Stimulated activated CD8-positive, alpha-beta memory T cell treated with anti-CD3 and anti-CD28 coated beads, Interleukin-7, amount 100 ng/mL, for 48 hours (primary cell): ENCODE measurements around the gene IGLL1.
"Not testable (repeated sequence)": the region's sequence is repeated elsewhere in the genome, so short reads cannot be mapped to it uniquely, and the experiment has no call there.

ENCODE experiments used
- DNase-seq, 2 donors: peaks; one replicate each; pipeline ENCODE4 v3.0.0-alpha.2; 2020; ENCODE audit warnings: low read depth in 1 of 2; ENCODE audit errors: extremely low read depth in 1 of 2

IGLL1 gene

DNA sequence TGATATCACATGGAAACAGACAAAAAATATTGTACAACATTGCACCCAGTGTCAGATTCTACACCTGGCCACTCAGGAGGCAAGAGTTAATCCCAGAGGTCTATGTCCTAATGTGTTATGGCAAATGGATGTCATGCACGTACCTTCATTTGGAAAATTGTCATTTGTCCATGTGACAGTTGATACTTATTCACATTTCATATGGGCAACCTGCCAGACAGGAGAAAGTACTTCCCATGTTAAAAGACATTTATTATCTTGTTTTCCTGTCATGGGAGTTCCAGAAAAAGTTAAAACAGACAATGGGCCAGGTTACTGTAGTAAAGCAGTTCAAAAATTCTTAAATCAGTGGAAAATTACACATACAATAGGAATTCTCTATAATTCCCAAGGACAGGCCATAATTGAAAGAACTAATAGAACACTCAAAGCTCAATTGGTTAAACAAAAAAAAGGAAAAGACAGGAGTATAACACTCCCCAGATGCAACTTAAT lies 36.5 kb downstream of the IGLL1 start:
- DNase-seq: not testable (repeated sequence)

DNA sequence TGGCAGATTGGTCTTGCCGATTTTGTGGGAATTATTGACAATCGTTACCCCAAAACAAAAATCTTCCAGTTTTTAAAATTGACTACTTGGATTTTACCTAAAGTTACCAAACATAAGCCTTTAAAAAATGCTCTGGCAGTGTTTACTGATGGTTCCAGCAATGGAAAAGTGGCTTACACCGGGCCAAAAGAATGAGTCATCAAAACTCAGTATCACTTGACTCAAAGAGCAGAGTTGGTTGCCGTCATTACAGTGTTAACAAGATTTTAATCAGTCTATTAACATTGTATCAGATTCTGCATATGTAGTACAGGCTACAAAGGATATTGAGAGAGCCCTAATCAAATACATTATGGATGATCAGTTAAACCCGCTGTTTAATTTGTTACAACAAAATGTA lies 37.2 kb downstream of the IGLL1 start:
- DNase-seq: no peak

DNA sequence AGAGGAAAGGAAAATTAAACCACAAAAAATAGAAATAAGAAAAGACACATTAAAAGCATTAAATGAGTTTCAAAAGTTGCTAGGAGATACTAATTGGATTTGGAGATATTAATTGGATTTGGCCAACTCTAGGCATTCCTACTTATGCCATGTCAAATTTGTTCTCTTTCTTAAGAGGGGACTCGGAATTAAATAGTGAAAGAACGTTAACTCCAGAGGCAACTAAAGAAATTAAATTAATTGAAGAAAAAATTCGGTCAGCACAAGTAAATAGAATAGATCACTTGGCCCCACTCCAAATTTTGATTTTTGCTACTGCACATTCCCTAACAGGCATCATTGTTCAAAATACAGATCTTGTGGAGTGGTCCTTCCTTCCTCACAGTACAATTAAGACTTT lies 37.7 kb downstream of the IGLL1 start:
- not testable (repeated sequence) for DNase-seq

DNA sequence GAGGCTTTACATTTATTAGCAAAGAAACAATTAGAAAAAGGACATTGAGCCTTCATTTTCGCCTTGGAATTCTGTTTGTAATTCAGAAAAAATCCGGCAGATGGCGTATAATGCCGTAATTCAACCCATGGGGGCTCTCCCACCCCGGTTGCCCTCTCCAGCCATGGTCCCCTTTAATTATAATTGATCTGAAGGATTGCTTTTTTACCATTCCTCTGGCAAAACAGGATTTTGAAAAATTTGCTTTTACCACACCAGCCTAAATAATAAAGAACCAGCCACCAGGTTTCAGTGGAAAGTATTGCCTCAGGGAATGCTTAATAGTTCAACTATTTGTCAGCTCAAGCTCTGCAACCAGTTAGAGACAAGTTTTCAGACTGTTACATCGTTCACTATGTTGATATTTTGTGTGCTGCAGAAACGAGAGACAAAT lies 38.2 kb downstream of the IGLL1 start:
- not testable (repeated sequence) for DNase-seq

DNA sequence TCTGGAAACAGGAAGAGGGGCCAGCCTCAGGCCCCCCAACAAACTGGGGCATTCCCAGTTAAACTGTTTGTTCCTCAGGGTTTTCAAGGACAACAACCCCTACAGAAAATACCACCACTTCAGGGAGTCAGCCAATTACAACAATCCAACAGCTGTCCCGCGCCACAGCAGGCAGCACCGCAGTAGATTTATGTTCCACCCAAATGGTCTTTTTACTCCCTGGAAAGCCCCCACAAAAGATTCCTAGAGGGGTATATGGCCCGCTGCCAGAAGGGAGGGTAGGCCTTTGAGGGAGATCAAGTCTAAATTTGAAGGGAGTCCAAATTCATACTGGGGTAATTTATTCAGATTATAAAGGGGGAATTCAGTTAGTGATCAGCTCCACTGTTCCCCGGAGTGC lies 39.3 kb downstream of the IGLL1 start:
- not testable (repeated sequence) for DNase-seq

DNA sequence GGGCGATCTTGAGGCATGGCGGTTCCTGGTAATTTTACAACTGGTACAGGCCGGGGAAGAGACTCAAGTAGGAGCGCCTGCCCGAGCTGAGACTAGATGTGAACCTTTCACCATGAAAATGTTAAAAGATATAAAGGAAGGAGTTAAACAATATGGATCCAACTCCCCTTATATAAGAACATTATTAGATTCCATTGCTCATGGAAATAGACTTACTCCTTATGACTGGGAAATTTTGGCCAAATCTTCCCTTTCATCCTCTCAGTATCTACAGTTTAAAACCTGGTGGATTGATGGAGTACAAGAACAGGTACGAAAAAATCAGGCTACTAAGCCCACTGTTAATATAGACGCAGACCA lies 40.3 kb downstream of the IGLL1 start:
- not testable (repeated sequence) for DNase-seq

DNA sequence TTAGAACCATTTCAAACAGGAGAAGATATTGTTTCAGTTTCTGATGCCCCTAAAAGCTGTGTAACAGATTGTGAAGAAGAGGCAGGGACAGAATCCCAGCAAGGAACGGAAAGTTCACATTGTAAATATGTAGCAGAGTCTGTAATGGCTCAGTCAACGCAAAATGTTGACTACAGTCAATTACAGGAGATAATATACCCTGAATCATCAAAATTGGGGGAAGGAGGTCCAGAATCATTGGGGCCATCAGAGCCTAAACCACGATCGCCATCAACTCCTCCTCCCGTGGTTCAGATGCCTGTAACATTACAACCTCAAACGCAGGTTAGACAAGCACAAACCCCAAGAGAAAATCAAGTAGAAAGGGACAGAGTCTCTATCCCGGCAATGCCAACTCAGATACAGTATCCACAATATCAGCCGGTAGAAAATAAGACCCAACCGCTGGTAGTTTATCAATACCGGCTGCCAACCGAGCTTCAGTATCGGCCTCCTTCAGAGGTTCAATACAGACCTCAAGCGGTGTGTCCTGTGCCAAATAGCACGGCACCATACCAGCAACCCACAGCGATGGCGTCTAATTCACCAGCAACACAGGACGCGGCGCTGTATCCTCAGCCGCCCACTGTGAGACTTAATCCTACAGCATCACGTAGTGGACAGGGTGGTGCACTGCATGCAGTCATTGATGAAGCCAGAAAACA lies 40.8 kb downstream of the IGLL1 start:
- peak; percentile 43 to 66 for DNase-seq

DNA sequence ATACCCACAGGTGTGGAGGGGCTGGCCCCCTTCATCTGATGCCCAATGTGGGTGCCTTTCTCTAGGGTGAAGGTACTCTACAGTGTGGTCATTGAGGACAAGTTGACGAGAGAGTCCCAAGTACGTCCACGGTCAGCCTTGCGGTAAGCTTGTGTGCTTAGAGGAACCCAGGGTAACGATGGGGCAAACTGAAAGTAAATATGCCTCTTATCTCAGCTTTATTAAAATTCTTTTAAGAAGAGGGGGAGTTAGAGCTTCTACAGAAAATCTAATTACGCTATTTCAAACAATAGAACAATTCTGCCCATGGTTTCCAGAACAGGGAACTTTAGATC lies 41.4 kb downstream of the IGLL1 start:
- not testable (repeated sequence) for DNase-seq

DNA sequence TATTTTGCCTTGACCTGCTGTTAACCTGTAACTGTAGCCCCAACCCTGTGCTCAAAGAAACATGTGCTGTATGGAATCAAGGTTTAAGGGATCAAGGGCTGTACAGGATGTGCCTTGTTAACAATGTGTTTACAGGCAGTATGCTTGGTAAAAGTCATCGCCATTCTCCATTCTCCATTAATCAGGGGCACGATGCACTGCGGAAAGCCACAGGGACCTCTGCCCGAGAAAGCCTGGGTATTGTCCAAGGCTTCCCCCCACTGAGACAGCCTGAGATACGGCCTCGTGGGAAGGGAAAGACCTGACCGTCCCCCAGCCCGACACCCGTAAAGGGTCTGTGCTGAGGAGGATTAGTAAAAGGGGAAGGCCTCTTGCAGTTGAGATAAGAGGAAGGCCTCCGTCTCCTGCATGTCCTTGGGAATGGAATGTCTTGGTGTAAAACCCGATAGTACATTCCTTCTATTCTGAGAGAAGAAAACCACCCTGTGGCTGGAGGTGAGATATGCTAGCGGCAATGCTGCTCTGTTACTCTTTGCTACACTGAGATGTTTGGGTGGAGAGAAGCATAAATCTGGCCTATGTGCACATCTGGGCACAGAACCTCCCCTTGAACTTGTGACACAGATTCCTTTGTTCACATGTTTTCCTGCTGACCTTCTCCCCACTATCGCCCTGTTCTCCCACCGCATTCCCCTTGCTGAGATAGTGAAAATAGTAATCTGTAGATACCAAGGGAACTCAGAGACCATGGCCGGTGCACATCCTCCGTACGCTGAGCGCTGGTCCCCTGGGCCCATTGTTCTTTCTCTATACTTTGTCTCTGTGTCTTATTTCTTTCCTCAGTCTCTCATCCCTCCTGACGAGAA lies 42.0 kb downstream of the IGLL1 start:
- DNase-seq: not testable (repeated sequence)

DNA sequence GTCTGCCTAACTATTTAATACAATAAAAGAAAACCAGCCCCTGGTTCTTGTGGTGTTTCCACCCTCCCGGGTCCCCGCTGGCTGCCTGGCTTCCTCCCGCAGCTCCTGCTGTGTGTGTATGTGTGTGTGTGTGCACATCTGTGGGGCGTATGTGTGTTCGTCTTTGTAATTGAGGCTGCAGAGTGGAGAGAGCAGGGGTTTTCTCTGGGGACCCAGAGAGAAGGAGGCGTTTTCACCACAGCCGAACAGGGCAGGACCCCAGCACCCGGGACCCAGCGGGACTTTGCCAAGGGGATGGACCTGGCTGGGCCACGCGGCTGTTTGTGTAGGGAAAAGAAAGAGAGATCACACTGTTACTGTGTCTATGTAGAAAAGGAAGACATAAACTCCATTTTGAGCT lies 42.7 kb downstream of the IGLL1 start:
- DNase-seq: no peak

DNA sequence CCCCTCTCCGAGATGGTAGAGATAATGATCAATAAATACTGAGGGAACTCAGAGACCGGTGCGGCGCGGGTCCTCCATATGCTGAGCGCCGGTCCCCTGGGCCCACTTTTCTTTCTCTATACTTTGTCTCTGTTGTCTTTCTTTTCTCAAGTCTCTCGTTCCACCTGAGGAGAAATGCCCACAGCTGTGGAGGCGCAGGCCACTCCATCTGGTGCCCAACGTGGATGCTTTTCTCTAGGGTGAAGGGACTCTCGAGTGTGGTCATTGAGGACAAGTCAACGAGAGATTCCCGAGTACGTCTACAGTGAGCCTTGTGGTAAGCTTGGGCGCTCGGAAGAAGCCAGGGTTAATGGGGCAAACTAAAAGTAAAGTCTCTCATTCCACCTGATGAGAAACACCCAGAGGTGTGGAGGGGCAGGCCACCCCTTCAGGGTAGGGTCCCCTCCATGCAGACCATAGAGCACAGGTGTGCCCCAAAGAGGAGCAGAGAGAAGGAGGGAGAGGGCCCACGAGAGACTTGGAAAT lies 43.2 kb downstream of the IGLL1 start:
- no peak for DNase-seq

DNA sequence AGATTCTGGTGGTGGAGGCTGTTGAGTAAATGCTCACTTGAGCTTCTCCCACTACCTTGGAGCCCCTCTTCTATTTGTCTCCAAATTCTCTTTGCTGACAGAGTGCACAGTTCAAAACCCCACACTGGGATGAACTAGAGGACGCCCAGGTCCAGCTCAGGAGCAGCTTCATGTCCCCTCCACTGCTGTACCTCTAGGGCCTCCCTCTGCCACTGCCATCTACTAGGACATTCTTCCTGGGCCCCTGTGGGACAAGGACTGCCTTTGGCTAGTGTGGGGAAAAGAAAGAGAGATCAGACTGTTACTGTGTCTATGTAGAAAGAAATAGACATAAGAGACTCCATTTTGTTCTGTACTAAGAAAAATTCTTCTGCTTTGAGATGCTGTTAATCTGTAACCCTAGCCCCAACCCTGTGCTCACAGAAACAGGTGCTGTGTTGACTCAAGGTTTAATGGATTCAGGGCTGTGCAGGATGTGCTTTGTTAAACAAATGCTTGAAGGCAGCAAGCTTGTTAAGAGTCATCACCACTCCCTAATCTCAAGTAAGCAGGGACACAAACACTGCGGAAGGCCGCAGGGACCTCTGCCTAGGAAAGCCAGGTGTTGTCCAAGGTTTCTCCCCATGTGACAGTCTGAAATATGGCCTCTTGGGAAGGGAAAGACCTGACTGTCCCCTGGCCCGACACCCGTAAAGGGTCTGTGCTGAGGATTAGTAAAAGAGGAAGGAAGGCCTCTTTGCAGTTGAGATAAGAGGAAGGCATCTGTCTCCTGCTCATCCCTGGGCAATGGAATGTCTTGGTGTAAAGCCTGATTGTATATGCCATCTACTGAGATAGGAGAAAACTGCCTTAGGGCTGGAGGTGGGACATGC lies 44.1 kb downstream of the IGLL1 start:
- DNase-seq: not testable (repeated sequence)

DNA sequence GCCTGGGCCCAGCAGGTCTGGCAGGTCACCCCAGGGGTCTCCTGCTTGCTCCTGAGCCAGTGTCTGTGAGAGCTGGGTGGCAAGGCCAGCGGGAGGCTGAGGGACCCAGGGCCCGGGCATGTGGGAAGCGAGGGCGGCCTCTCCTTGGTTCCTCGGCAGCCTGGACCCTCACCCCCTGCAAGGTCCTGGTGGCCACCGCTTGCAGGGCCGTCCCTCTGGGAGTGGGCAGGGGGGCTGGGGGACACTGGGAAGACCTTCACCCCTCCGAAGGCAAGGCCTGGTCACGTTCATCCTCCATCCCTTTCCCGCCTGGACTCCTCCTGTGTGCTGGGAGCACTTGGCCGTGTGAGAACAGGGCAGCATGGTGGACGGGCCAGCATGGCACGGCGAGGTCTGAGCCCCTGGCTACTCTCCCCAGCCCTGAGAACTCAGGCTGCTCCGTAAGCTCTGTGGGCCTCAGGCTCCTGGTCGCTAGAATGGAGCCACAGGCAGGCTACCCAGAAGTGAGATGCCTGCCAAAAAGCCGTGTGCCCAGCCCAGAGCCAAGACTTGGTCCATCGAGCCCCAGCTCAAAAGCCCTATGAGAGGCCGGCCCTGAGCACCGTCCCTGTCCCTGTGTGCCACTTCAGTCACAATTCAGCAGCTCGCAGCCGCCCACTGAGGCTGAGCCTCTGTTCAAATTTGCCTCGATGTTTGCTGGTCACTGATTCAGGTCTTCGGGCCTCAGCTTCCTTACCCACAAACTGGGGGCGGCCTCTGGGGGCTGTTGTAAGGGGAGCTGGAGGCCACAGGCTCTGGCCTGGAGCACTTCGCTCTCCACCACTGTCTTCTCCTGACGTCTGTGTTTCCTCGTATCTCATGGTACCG lies 45.0 kb downstream of the IGLL1 start:
- DNase-seq: no peak

DNA sequence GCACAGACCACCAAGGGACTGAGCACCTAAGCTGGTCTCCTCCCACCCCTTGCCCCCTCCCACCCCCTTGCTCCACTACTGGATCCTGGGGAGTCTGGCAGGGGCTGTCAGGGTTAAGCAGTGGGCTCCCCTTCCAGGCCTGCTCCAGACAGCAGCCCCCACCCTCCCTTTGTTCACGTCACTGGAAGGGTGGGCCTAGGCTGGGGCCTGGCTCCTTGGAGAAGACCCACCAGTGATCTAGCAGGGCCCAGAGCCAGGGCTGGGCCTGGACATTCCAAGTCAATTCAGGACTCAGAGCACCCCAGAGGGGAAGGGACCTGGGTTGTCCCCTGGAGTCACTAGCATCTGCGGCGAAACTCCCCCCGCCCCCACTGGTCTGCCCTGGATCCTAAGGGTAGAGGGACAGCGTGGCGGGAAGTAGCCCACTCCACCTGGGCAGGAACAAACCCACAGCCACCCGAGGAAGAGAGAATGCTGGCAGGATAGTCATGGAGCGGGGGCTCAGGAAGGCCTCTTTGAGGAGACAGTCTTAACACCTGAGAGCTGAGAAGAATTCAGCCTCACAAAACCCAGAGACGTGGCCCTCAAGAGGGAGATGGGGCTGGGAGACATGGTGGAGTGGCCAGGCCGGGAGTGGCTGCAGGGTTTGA lies 45.8 kb downstream of the IGLL1 start:
- DNase-seq: no peak

DNA sequence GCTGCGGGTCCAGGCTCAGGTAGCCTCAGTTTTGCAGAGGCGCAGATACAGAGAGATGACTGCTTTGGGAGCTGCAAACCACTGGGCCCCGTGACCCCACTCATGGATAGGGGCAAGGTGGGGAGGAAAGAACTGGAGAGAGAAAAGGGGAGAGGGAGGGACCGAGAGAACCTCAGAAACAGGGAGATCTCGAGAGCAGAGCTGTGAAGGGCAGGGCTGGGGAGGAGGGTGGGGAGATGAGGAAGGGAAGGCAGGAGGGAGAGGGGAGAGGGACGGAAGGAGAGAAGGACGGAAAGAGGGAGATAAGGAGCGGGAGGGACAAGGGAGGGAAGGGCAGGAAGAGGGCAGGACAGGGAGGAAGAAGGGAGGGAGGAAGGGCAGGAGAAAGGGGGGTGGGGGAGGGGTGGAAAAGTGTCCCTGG lies 46.3 kb downstream of the IGLL1 start:
- DNase-seq: no peak

DNA sequence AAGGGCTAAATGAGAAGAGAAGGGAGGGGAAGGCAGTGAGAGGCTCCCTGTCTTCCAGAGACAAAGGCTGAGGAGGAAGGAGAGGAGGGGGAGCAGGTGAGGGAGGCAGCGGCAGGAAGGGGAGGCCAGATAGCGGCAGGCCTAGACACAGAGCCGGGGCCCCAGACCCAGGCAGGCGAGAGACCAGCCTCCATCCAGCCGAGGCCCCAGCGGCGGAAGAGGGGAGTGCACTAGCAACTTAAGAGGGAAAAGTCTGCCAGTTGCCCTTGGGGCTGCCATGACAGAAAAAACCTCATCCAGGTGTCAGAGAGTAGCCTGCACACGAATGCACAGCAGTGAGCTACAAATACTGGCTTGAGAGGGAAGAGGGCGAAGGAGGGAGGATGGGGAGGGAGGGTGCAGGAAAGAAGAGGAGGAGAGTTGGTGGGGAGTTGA lies 46.7 kb downstream of the IGLL1 start:
- peak in 1 of 2 donors; percentile 14 for DNase-seq

DNA sequence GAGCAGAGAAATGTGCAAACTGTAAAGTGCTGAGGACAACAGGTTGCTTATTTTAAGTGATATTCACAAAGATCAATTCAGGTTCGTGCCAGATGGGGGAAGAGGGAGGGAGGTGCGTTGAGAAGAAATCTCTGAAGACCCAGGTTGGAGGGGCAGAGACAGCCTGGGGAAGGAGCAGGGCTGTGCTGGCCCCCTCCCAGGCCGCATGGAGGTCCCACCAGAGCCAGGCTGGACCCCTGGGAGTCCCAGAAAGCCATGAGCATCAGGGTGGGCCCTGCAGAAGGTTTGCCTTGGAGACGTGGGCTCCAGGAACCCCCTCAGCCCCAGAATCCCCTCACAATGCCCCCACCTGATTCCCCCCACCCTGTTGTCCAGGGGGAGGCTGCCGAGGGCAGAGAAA lies 47.4 kb downstream of the IGLL1 start:
- DNase-seq: no peak

DNA sequence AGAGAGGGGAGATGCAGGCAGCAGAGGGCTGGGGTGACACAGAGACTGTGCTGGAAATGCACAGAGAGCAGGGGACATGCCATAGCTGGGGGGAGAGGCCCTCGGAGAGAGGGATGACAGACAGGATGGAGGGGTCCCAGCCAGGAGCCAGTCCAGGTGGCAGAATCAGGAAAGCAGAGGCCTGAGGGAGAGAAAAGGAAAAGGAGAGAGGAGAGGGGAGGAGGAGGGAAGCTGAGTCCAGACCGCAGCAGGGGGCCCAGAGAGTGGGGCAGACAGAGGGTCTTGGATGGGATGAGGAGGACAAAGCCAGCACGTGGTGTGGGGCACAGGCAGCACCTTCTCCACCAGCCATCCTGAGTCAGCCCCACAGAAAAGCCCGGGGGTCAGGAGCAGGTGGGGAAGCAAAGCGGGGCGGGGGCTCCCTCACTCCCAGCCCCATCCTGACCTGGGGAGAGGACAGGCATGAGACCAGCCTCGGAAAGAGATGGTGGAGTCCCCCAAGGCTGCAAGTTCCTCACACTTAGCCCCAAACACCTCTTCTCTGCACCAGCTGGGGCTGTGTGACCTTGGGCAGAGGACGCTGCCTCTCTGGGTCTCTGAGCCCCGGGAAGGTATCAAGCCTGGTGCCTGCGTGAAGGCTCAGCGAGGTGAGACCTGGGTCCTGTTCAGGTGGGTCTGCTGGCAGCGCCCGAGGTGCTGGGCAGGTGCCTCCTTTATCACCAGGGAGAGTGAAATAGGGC lies 48.0 kb downstream of the IGLL1 start:
- DNase-seq: no peak
